Measurements from ENCODE around the gene MCTS1.

MCTS1 gene

DNA sequence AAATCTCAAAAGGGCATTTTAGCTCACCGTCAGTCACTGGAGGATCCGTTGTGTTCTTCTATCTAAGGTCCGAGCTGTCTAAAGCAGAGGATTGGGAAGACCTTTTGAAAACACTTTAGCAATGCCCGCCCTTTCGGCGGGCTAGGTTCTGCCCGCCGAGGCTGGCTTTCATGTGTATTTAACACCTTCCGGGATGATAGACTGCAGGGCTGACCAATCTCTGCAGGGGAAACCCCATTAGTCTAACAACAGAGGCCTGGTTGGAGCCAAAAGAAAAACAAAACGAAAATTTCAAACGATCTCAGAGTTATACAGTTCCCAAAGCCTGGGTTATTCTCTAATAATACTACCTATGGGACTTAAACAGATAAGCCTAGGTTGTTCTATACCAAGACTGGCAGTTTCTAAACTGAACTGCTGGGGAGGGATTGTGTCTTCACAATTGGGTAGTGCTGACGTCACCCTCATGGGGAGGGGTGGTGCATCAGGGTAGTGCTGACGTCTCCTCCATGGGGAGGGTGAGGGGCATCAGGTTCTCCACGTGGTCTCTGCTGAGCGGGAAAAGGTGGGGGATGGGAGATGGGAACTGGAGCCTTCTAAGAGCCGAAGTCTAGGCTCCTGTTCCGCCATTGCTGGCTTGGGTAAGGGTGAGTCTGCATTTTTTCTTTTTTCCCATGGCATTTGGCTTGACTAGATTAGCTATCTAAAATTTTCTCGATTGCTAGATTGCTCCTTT, 28.4 kb upstream of the MCTS1 start:
- H3K4me3 ChIP-seq (replicated peaks; ENCODE audit: low read depth, low read length), result no peak overlapping the region
- TF ChIP-seq, protein P1, sequence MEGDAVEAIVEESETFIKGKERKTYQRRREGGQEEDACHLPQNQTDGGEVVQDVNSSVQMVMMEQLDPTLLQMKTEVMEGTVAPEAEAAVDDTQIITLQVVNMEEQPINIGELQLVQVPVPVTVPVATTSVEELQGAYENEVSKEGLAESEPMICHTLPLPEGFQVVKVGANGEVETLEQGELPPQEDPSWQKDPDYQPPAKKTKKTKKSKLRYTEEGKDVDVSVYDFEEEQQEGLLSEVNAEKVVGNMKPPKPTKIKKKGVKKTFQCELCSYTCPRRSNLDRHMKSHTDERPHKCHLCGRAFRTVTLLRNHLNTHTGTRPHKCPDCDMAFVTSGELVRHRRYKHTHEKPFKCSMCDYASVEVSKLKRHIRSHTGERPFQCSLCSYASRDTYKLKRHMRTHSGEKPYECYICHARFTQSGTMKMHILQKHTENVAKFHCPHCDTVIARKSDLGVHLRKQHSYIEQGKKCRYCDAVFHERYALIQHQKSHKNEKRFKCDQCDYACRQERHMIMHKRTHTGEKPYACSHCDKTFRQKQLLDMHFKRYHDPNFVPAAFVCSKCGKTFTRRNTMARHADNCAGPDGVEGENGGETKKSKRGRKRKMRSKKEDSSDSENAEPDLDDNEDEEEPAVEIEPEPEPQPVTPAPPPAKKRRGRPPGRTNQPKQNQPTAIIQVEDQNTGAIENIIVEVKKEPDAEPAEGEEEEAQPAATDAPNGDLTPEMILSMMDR (IDR thresholded peaks at IDR 0.05; ENCODE audit: low read depth, low read length, missing control alignments), result no peak
- no peak for DNase-seq (ENCODE audit: extremely low read depth, low read depth)

DNA sequence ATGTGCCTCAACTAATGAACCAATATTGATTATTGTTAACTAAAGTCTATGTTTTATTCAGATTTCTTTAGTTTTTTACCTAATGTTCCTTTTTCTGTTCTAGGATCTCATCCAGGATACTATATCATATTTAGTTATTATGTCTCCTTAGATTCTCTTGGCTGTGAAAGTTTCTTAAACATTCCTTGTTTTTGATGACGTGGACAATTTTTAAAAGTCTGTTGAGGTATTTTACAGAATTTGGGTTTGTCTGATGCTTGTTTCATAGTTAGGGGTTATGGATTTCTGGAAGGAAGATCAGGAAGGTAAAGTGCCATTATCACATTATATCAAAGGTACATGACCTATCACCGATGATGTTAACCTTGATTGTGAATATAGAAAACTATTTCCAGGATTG, 18.2 kb upstream of the MCTS1 start:
- DNase-seq (ENCODE audit: extremely low read depth, low read depth), result no peak
- no peak overlapping the region for H3K4me3 ChIP-seq (replicated peaks; ENCODE audit: low read depth, low read length)
- TF ChIP-seq, protein P1 (IDR thresholded peaks at IDR 0.05; ENCODE audit: low read depth, low read length, missing control alignments), result no peak

DNA sequence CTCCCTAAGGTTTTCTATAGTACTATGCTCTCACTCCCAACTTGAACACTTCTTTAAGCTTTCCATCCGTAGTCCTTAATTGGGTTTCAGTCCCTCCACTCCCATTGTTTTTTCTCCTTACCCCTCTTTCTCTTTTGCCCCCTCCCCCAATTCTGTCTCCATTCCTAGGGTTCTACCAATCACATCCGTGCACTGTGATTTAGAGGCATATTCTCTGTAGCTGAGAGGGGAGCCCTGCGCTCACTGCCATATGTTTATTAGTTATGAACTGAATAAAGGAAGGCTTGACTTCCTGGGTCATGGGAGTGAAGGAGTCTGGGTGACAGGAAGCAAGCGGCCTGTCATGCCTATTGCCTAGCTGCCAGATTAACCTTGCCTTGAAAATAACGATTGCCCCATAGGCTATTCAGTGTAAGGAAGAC, 471 bp downstream of the MCTS1 start:
- peak; percentile 11 for DNase-seq (ENCODE audit: extremely low read depth, low read depth)
- TF ChIP-seq, protein P1 (IDR thresholded peaks at IDR 0.05; ENCODE audit: low read depth, low read length, missing control alignments), result no peak
- H3K4me3 ChIP-seq (replicated peaks; ENCODE audit: low read depth, low read length), result peak overlapping the region; percentile 74

DNA sequence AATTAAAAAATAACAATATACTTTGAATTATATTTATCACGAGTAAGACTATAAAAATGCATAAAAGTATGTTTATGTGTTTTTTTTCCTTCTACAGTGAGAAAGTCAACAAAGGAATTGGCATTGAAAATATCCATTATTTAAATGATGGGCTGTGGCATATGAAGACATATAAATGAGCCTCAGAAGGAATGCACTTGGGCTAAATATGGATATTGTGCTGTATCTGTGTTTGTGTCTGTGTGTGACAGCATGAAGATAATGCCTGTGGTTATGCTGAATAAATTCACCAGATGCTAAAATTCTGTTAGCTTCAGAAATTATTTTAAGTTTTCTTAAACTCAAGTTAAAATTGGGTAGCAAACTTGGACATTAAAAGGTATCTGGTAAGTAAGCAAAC, 8.2 kb downstream of the MCTS1 start:
- TF ChIP-seq, protein P1 (IDR thresholded peaks at IDR 0.05; ENCODE audit: low read depth, low read length, missing control alignments), result no peak
- no peak overlapping the region for H3K4me3 ChIP-seq (replicated peaks; ENCODE audit: low read depth, low read length)
- no peak for DNase-seq (ENCODE audit: extremely low read depth, low read depth)

DNA sequence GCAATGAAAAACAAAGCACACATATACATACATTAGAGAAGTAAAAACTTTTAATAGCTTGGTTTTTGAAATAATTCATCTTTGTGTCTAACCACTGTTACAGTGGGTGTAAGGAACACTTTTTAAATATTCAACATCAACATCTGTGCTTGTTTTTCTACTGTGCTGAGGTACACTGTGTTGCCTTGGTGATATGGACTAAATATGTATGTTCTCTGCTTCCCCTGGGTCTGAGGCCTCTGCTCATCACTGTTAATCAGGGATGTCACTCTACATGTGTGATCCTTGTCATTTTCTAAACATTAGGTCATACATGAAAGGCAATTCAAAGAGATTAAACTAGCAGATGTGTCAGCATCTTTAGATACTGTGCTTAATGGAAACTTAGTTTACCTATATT, 10.9 kb downstream of the MCTS1 start:
- no peak overlapping the region for H3K4me3 ChIP-seq (replicated peaks; ENCODE audit: low read depth, low read length)
- TF ChIP-seq, protein P1 (IDR thresholded peaks at IDR 0.05; ENCODE audit: low read depth, low read length, missing control alignments), result no peak
- no peak for DNase-seq (ENCODE audit: extremely low read depth, low read depth)

DNA sequence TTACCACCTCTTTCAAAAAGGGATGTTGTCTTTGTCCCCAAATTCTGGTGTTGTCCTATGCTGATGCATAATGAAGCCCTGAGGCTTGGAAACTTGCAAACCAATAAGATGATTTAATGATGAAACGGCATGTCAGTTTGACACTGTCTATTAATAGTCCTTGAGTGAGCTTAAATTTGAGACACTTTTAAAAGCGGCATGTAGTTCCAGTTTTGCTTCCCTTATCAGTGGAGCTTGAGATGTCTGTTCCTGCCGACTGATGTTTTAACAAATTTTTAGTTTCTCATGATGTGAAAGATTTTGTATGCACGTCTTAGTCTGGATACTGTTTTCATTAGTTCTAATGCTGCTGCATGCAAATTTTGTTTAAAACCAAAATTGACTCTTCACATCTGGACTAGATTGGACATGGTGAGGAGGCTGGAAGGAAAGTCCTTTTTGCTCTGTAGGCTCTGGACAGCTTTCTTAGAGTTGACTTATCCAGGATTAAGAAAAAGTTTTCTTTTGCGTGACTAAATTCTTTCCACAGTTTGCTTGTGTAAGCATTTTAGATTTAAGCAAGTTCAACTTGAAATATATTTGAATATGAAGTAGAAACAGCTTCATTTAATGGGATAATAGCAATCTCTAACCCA, 14.2 kb downstream of the MCTS1 start:
- DNase-seq (ENCODE audit: extremely low read depth, low read depth), result no peak
- TF ChIP-seq, protein P1 (IDR thresholded peaks at IDR 0.05; ENCODE audit: low read depth, low read length, missing control alignments), result no peak
- no peak overlapping the region for H3K4me3 ChIP-seq (replicated peaks; ENCODE audit: low read depth, low read length)

Measured in HFF-Myc (cell line).